GM19452 (cell line): ENCODE data around the gene ST7.

Experiments
- ATAC-seq: cut with Tn5 transposase; IDR thresholded peaks from one replicate; pipeline ENCODE4 v1.9.1; 2021; ENCODE audit not compliant: unreplicated experiment

The ST7 gene

DNA sequence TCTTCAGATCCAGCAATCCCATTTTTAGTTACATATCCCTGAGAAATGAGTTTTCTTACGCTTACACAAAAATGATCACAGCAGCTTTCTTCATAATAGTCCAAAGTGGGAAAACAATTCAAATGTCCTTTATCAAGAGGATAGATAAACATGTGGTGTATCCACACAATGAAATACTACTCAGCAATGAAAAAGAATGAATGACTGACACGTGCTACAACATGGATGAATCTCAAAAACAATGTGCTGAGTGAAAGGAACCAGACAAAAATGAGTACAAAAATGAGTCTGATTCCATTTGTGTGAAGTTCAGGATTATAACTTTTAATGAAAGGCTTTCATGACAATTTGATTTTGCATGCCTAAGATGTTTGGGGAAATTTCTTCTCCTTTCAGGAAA is 230.4 kb downstream of the ST7 start:
- no peak for ATAC-seq

DNA sequence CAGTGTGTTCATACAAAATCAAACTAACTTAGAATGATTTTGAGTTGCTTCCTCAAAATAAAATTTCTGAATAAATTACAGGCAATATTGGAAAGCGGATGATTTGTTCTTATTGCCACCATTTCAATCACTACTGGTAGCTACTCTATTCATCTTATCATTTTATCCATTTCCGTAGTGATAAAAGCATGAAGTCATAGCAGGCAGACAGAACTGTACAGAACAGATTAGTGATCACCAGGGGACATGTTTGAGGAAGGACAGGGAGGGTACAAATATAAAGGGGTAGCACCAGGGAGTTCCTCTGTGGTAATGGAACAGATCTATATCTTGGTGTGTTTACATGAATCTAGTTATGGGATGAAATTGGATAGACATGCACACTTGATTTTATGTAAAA is 231.1 kb downstream of the ST7 start:
- ATAC-seq, result no peak

DNA sequence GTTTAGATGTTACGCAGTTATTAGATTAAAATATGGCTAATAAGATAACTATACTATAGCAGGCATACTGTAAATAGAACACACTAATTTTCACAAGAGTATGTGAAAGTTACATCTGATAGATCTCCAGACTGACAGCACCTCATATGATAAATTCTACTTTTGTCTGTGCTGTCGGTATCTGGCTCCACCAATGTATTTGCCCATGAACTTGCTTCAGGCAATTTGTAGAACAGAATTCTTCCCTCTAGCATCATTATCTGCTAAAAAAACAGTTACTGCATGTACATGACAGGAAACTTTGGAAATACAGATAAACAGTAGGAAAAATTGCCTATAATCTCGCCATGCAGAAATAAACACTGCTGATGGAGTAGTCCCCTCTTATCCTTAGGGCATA is 231.8 kb downstream of the ST7 start:
- ATAC-seq, result no peak

DNA sequence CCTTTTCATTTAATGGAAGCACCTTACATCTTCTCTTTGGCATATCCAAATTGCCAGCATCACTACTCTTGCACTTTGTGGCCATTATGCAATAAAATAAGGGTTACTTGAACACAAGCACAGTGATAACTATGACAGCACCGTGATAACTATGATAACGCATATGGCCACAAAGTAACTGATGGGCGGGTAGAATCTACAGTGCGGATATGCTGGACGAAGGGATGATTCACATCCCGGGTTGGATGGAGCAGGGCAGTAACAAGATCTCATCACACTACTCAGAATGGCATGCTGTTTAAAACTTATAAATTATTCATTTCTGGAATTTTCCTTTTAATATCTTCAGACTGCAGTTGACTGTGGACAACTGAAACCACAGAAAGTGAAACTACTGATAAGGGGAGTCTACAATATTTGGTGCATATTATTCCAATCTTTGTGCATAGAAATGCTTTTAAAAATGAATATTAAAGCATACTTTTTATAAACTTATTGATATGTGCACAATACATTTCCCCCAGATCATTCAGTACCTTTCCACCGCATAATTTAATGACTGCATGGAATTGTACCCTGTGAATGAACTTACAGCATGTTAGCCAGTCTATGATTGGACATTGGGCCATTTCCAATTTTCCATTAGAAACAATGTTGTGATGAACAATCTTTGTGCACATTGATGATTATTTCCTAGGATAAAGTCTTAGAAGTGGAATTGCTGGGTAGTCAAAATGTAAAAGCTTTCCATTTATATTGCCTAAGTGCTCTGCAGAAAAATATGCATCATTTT is 233.1 kb downstream of the ST7 start:
- no peak for ATAC-seq

DNA sequence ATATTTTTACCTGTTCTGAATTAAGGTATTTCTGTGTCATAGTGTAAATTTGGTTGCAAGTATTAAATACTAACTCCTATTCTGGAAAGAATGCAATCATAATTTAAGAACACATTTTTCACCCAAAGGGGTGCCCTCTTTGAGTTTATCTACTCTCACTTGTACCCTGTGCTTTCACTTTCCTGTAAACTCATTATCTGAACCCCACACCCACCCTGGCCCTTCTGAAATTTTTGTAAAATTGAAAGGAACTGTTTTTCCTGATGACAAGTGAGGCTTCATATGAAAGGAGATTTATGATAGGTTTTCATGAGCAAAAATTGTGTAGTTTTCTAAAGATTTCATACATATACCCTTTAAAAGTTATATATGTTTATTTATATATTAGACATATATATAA is 235.1 kb downstream of the ST7 start:
- ATAC-seq, result no peak

DNA sequence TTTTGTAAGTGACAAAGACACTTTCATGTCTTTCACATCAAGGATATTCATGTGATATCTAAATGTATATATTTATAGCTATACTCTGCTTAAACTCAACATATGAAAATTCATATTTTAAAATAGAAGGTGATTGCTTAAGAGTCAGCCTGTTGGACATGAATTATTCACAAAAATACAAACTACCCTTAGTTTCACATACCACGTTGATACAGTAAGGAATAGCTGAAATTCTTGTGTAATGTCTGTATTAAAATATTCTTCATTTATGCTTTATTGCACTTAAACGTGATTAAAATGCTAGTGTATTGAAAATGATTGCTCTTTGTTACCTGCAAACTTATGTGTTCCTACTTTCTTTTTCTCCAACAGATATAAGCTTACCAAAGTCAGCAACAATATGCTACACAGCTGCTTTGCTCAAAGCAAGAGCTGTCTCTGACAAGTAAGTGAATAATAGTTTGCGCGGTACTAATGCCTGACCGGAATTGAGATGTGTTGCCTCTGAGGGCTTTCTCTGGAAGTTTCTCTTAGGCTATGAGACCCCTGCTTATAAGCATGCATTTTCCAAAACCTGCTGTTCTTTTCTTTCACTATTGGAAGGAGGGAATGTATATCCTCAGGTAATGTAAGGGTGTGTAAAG is 235.8 kb downstream of the ST7 start:
- ATAC-seq, result no peak

DNA sequence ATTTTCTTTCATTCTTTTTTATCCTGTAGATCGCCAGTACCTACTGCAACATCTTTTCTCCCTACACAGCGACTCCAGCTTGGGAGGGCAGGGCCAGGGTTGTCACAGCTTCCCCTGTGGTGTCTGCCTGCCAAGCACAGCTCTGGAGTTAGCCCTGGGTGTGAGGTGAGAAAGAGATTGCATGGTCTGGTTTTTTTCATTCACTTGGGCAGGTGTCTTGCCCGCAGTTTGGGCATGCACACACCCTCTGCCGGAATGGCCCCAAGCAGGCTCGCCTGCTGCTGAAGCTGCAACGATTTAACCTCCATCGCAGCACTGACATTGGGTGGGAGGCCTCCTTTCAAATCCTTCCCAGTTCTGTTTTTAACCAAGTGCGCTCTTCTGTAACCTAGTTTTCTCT is 236.8 kb downstream of the ST7 start:
- ATAC-seq, result no peak

DNA sequence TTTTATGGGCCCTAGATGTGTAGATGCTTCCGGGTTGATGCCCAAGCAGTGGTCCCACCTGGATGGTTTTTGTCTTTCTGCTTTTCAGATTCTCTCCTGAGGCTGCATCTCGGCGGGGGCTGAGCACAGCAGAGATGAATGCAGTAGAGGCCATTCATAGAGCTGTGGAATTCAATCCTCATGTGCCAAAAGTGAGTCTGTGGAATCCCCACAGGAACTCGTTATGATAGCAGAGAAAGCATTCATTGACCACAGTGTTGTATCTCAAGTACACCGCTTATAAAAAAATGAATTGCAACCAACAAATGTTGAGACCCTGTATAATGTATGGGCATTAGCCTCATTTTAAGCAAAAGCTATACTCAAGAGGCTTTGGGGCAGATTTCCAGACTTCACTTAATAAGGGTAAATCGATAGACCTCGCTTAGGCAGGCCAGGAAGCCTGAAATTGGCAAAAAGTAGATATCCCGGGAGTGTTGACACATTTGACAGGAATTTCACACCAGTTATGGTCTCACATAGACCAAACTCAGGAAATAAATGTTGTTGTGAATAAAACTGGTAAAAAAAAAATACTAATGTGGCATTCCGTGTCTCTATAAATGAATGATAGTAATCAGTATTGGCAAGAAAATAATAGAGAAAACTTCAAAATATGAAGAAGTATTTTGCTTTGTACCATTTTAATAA is 237.6 kb downstream of the ST7 start:
- ATAC-seq, result no peak

DNA sequence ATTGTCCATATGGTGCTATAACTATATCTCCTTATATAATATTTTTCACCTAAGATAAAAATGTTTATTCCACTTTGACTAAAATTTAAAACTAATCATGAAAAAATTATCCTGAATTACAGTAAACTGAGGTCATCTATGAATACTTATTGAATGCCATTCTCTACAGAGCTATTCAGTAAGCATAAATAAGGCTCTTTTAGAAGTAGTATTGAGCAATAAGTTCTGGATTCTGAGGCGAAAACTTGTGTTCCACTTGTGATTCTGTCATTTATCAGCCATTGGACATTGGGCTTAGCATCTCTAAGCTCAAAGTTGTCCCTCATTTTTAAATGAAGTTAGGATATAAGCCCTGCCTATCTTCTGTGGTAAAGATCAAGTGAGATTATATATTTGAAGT is 238.8 kb downstream of the ST7 start:
- no peak for ATAC-seq

DNA sequence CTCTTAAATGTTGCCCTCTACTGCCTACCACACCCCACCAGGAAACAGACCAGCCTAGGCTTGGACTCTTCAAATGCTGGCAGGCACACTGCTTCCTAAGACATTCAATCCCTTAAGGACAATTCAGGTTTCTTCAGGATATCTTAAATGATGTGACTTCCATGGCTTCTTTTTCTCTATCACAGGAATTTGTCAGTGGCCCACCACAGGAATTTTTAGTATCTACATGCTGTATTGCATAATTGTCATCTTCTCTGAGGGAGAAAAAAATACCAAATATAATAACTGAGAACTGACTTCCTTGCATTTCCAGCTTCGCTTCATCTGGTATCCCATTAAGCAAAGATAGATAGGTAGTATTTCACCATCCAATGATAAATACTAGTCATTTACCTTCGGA is 240.3 kb downstream of the ST7 start:
- ATAC-seq, result no peak

DNA sequence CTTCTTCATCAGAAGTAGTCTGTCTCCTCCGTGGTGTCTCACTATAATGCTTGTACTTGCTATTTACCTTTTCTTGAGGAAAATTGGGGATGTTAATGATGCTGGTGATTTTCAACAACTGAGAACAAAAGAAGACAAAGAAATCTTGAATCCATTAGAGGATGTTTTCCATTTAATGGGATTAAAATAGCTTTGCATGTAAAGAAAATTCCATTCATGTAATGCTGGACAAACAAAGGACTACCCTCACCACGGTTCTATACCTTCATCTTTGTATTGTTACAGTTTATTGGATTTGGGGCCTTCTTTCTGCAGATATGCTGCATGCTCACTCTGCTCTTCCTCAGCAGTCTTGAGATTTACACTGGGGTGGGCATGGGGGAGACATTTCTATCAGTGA is 241.1 kb downstream of the ST7 start:
- no peak for ATAC-seq

DNA sequence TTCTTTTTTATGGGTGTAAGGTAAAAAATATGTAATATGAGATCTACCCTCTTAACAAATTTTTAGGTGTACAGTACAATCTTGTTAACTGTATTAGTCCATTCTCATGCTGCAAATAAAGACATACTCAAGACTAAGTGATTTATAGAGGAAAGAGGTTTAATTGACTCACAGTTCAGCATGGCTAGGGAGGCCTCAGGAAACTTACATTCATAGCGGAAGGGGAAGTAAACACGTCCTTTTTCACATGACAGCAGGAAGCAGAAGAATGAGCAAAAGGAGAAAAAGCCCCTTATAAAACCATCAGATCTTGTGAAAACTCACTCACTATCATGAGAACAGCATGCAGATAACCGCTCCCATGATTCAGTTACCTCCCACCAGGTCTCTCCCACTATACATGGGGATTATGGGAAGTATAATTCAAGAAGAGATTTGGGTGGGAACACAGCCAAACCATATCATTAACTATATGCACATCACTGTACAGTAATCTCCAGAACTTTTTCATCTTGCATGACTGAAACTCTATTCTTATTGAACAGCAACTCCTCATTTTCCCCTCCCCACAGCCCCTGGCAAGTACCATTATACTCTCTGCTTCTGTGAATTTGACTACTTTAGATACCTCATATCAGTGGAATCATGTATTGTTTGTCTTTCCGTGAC is 242.2 kb downstream of the ST7 start:
- no peak for ATAC-seq

DNA sequence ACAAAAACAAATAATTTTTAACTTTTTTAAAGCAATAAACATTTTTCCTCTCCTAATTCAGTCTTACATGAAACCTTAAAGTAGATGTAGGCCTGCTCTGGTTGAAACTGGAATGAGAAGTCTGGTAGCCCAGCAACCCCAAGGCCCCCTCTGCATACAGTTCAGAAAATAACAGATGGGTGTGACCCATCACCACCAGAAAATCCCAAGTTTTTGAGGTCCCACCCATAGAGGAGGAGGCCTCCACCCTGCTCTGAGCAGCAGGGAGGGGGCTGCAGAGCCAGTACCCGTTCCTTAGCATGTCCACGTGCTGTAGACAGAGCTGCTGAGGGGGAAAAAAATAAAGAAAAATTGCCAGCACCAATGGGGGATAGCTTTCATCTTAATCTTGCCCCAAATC is 246.8 kb downstream of the ST7 start:
- no peak for ATAC-seq

DNA sequence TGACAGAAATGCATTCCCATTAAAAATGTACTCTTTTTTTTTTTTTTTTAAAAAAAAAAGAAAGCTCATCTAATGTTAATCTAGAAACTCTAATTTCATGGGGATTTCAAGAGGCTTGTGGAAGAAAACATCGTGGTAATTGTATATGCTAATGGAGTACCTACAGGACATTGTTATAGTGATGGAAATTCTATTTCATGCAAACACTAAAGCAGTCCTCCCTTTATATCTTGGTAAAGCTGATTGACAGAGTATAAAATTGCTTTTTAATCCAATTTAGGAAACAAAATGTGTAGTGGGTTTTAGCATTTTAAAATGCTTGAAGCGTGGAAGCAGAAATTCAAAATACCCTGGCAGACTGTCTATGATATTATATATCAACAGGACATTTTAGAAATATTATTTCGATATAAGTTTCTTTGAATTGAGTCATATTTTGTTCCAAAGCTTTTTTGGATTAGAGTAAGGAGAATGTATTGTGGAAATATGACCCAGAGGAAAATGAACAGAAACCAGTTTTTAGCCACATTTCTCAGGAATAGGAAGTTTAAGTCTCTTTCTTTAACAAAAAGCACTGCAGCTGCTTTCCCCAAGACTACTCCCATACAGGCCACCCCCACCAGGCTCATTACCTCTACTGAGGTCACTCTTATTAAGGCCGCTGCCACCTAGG is 247.6 kb downstream of the ST7 start:
- no peak for ATAC-seq

DNA sequence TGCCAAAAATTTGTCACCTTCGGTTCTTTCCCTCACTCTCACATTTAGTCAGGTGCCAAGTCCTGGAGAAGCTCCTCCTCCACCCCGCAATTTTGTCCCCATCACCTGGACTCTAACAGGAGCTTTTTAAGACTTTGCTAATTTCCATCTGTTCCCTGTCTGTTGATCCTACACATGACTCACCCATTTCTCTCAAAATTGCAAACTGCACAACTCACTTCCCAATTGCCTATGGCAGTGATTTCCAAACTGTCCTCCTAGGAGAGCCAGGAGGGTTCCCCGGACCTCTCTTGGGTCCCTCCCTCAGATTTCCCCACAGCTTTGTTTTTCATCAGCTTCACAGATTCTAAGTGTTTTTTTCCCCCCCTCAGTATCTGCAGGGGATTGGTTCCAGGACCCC is 249.2 kb downstream of the ST7 start:
- no peak for ATAC-seq

DNA sequence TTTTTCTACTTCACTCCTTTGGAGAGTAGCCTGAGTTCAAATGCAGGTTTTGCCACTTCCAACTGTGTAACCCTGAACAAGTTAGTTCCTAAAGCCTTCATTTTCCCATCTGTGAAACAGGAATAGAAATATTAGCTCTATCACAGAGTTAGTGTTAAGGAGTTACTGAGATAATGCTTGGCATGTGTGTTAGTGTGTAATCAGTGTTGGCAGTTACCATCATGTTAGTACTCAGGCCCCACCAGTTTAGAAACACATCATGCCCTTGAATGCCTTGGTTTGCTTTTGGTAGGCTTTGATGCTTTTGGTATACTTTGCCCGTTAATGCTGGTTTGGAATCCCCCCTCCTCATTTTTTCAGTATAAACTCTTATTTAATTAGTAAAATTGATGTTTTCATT is 249.9 kb downstream of the ST7 start:
- no peak for ATAC-seq

DNA sequence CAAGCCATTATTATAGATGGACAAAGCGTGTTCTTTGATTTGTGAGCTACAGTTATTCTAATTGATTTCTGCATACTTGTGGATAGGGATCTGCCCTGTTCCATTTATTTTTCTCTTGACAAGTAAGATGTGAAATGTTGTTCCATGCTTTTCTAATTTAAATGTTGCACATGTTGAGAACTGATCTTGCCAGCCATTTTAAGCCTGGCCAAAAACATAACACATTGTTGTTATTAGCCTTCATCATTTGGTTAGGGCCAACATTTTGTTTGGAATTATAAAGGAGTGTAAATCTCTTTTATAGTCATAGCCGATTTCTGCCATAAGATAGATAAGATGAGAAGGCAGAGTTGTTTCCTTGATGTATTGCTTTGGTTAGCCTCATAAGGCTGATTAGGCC is 252.6 kb downstream of the ST7 start:
- ATAC-seq, result no peak

DNA sequence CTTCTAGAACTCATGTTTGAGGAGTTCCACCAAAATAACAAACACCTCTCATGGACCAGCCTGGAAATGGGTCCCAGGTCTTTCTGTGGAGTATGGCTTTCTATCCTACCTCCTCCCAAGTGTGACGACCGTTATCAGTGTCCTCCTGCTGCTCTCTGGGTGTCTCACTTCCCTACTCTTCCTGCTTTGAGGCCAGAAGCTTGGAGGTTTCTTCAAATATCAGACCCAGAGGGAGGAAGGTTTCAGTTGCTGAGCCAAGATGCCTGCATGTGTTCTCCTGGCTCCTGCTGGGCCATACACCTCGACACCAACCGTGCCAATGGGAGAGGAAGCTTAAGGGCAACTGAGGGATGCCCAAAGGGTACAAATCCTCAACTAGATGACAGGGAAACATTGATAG is 255.0 kb downstream of the ST7 start:
- no peak for ATAC-seq

DNA sequence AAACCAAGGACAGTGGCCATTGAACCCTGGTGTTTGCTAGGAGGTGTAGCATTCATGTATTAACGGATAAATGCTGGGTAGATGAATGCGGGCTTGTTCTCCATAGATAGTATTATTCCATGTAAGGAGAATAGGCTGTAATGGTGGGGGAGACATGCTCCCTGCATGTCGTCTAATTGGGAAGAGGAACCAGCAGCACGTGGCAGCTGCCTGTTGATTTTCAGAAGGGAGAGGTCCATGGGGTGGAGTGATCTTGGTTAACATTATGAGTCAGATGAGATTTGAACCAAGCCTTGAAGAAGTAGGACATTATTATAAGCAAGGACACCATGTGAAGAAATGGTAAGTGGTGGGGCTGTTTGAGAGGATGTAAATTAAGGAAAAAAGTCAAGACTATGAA is 257.1 kb downstream of the ST7 start:
- ATAC-seq, result no peak

DNA sequence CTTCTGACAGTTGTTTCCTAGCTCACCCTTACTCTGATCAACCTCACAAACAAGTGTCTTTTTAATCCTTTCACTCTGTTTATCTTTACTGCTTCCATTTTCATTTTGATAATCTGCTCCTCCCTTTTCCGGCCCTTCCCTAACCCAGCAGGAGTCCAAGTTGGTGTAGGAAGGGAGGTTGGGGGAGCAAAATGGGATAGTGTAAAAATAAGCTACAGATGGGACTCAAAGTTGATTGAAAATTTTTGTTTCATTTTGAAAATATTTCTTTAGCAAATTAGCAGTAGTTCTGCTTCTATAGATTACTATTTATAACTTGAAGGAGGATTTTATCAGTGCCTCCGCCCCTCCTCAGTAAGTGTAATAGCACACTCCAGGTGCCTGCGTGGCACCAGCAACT is 257.6 kb downstream of the ST7 start:
- ATAC-seq, result no peak

DNA sequence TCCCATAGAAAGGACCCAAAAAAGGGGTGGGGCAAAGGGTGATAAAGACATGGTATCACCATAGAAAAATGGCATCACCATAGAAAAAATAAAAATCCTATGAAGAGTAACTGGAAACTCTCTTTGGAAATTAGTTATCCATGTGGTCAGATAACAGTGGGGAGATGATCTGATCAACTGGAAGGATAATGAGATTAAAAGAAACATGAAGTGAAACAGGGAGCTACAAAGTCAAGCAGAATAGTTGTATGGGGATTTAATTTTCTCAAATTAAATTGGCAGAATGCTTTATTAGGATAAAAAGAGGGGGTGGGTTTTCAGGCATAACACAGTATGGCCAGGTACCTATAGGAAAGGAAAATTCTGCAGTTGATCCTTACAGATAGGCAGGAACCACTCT is 258.3 kb downstream of the ST7 start:
- no peak for ATAC-seq
